CD4-positive, alpha-beta T cell treated with Interferon alpha-2 for 1 hour (primary cell): ENCODE measurements around the gene VPS45.
A peak's percentile ranks its signal among the peaks of the same experiment; 100 is the strongest.
"Not testable (repeated sequence)": the region's sequence is repeated elsewhere in the genome, so short reads cannot be mapped to it uniquely, and the experiment has no call there.

Experiments used
- DNase-seq, 2 donors: peaks; one replicate each; pipeline ENCODE4 v3.0.0-alpha.2; 2020 to 2022

Gene VPS45

DNA sequence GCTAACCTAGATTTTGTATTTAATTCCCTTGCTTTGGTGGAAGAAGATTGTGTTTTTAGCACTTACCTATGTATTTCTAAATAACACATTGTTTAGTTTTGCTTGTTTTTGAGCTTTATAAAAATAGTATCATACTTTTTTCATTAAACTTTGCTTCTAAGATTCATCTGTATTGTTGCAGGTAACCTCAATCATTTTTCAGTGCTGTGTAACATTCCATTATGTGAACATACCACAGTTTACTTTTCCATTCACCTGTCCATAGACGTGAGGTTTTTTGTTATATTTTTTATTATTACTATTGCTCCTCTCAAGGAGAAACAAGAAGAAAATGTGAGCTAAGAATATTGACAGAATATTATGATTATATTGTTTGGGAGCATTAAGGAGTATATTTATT lies 67.0 kb downstream of the VPS45 start:
- no peak for DNase-seq

DNA sequence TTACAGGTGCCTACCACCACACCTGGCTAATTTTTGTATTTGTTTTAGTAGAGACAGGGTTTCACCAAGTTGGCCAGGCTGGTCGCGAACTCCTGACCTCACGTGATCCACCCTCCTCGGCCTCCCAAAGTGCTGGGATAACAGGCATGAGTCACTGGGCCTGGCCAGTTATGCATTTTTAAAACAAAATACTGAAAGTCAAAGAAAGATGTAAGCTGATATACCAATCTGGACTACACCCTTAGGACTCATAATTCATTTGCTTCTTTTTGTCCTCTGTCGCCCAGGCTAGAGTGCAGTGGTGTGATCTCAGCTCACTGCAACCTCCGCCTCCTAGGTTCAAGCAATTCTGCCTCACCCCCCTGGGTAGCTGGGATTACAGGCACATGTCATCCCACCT lies 67.8 kb downstream of the VPS45 start:
- DNase-seq, result not testable (repeated sequence)

DNA sequence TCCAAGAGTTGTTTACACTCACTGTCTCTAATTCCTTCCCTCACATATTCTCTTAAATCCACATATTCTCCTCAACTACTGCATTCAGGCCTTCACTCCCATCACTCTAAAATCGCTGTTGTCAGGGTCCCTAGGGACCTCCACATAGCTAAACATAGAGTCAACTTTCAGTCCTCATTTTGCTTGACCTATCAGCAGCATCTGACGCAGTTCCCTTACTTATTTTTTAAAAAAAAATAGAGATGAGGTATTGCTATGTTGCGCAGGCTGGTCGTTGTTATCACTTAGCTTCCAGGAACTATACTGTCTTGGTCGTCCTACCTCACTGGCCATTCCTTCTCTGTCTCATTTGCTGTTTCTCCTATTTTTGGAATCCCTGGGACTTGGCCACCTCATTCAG lies 70.5 kb downstream of the VPS45 start:
- no peak for DNase-seq

DNA sequence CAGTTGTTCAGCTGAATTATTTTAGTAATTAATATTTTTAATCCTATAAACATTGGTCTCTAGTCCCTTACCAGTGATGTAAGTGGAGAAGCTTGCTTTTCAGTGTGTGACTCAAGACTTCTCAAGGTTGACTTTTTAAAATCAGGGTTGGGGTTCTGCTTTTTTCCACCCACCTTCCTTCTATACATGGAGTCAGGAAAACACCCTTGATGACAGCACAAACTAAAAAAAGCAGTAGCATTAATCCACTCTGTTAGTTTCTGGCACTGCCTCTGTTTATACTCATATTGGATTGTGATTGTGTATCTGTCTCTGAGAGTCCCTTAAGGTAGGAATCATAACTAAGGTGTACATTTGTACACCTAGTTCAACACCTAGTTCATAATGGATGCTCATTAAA lies 73.9 kb downstream of the VPS45 start:
- no peak for DNase-seq

DNA sequence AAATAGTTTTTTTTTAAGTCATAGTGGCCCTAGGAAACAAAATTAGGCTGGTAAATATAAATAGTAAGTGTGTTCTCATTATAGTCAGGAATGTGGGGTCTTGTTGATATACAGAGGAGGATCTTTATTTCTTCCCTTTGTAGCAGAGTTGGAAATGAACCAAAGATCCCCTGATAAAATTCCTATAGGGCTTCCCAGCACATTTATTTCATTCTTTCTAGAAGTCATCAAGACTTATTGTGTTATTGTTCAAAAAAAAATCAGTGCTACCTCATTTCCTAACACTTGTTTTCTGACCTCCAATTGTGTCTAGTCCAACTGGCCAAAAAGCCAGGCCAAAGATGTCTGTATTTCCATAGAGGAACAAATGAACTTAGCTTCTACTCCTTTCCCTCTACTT lies 74.5 kb downstream of the VPS45 start:
- DNase-seq, result no peak

DNA sequence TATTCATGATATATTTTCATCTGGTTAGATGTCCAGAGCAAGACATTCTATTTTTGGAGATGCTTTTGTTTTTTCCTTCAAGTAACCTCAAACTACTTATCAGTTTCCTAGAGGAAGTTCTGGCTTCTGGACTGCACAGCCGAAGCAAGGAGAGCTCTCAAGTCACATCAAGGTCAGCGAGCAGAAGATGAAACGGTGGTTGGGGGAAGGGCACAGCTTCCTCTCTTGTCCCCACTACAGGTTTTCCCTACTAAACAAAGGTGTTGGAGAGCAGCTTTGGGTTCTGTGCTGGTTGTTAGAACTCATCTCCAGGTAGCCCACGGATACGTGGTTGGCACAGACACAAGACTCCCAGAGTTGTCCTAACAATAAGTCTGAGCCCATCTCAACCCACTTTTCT lies 77.0 kb downstream of the VPS45 start:
- no peak for DNase-seq

DNA sequence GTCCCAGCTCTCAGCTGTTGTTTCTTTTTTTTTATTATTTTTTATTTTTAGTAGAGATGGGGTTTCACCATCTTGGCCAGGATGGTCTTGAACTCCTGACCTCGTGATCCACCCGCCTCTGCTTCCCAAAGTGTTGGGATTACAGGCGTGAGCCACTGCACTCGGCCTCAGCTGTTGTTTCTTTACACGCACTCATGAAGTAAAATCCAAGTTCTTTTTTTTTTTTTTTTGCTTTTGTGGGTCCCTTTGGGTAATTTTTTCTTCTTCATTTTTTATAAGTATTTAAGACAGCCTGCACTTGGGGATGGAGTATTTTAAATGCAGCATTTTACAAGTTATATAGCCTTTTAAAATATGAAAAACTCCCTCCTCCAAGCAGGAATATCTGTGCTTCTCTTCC lies 78.4 kb downstream of the VPS45 start:
- not testable (repeated sequence) for DNase-seq

DNA sequence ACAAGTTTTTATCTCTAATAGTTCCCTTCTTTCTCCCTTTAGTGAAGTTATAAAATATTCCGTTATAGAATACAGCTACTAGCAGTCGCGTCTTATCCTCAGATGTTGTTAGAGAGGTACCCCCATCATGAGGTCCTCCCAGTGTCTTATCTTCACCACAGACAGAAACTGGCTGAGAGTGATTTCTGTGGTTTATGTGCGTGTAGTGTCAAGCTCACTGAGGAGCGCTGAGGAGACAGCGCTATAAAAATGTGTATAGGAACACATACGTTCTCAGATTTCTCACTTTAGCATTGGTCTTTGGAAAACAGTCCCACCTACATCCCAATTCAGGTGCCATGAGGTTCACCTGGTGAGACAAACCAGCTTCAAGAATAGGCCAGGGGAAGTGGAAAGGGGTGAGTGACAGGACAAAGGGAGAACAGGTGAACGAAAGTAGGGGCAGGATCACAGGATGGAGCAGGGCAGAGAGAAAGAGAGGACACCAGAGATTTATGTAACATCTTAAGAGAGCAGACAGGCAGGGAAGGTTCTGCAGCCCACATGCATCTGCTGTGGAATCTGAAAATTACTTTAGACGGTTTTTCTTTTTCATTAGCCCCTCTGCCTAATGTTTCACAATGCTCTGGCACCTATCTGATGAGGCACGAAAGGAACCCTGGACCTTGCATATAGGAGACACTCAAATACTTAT lies 79.4 kb downstream of the VPS45 start:
- no peak for DNase-seq

DNA sequence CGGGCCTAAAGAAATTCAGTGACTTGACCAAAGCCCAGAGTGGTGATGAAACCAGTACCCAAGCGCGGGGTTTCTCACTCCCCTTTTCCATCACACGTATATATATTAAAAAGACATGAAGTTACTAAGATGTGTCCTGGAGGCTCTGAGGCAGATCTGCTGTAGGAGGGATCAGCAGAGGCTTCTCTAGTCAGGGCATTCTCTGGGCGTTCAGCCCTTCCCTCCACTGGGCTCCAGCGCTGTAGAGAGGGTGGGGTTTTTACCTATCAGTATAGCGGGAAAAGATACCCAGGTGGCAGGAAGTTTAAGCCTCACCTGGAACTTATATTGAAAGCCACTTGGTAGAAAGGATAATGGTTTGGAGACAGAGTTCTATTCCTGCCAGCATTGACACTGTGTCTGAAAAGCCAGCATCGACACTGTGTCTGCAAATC lies 81.3 kb downstream of the VPS45 start:
- DNase-seq, result no peak

DNA sequence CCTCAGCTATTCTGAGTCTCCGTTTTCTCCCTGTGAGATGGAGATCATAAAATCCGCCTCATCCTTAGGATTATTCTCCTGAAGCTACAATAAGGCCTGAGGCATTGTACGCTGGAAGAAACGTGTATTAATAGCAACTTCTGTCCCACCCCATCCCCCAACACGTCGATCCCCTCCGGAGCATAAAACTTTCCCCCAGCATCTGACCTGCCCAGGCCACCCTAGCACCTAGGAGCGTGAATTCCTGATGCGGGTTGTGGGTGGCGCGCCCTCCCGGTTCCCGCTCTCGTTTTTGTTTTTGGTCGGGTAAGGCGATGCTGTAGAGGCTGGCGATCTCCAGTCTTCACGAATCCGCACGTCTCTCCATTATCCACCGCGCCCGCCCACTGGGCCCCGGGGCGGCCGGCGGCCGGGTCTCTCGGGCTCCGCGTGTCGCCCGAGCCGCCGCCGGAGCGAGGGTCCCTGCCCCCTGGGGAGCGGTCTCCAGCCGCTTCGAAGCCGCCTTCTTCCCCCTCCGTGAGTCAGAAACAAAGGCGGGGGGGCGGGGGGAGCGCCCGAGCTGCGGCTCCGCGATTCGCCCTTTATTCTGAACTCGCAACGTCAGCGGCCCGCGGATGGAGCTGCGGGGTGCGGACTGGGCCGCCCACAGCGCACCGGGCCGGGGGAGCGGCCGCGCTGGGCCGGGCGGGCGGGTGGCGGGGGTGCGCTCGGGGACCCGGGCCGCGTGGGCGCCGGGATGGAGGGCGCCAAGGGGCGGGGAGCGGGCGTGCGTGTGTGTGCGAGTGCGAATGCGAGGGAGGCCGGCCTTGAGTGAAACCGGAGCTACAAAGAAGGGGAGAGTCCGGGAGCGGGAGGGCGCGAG lies 81.9 kb downstream of the VPS45 start, which contains the start of gene PLEKHO1:
Gene PLEKHO1 (plus strand): TSS at position 646 of the 862 bp plus-strand sequence. CDS start 342 bp downstream, outside the sequence.
- DNase-seq, result peak; percentile 82 to 86

DNA sequence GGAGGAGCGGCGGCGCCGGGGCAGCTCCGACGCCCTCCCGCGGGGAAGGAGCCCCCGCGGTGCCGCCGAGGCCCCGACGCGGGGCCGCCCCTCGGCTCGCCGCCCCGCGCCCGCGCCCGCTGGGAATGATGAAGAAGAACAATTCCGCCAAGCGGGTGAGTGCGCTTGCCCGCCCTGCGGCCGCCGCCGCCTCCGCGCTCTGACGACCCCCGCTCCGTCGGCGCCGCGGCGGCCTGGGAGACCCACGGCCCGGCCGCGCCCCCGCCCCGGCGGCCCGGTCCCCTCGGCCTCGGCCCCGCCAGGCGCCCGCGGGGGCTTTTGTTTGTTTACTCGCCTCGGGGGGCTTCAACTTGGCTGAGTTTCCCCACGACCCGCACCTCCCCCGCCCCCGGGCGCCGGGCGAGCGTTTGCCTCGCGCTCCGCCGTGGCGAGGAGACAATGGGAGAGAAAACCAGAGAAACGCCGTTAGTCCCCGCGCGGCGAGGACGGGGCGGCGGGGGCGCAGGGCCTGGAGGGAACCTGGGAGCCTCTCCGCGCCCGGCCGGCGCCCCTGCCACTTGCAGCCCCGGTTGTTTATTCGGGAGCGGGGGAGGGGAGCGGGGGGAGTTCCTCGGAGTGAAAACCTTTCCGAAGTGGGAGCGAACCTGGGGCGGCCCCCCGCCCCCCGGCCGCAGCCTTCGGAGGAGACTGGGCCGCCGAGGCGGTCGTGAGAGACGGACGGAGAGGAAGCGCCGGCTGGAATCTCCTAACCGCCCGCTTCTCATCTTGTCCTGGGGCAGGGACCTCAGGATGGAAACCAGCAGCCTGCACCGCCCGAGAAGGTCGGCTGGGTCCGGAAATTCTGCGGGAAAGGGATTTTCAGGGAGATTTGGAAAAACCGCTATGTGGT lies 82.8 kb downstream of the VPS45 start:
- DNase-seq, result no peak

DNA sequence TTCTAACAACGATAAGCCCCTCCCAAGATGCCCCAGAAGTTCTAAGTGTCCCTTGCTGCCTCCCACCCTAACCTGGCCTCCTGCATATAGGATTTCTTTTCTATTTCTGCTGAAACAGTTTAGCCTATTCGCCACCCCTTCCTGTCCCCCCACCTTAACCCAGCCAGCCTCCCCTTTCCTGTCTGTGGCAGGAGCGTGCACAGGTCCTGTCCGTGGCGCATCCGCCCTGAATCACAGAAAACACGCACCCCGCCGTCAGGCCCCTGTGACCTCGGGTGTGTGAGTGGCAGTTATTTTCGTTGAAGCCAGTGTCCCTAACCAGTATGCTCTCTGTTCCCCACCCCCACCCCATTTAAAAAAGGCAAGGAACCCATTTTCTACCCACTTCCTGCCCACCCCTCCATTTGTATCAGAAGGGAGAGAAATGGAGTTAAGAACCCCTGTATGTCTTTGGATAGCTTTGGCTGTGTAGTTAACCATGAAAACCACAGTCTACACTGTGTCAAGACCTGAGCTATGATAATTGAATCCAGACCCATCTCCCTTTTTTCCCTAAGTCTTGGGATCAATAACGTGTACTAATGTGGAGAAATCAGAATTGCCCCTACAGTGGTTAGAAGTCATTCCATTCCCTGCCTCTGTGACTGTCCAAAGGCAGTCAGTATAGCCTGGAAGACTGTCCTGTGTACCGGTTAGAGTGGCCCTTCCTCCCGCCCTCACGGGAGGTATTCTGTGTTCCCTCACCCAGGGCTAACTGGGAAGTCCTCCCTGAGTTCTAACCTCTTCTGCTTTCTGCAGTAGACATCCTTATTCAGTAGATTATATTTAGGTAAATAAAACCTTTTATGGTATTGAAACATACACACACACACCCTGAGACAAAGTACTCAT lies 84.0 kb downstream of the VPS45 start:
- DNase-seq, result peak; percentile 74 to 83

DNA sequence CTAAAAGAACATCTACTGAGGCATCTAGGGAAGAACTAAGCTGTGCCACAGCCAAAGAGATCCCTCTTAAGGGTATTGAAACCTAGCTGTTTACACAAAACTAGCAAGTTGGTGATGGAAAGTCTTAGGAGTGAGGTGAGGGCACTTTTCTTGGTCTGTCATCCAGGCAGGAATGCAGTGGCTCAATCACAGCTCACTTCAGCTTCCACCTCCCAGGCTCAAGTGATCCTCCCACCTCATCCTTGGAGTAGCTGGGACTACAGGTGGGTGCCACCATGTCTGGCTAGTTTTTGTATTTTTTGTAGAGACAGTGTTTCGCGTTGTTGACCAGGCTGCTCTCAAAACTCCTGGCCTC lies 84.6 kb downstream of the VPS45 start:
- DNase-seq, result no peak

DNA sequence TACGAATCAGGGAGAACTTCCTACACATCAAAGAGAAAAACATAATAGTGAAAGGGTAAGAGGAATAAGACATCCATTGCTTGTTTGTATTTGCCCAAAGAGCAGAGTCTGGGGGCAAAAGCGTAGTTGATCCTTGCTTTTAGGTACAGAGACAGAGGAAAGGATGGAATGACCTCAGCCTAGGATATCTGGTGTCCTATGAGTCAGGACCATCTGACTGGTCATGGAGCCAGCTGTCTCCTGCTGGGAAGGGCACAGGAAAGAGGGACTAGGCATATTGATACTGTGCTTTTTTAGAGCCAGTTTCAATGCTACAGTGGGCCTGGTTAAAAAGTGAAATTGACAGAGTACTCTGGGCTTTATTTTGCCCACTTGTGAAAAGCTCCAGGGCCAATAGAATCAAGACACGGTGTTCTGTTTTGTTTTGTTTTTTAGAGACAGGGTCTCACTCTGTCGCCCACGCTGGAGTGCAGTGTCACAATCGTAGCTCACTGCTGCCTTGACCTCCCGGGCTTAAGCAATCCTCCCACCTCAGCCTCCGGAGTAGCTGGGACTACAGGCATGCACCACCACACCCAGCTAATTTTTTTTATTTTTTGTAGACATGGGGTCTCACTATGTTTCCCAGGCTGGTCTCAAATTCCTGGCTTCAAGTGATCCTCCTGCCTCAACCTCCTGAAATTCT lies 85.3 kb downstream of the VPS45 start:
- no peak for DNase-seq

DNA sequence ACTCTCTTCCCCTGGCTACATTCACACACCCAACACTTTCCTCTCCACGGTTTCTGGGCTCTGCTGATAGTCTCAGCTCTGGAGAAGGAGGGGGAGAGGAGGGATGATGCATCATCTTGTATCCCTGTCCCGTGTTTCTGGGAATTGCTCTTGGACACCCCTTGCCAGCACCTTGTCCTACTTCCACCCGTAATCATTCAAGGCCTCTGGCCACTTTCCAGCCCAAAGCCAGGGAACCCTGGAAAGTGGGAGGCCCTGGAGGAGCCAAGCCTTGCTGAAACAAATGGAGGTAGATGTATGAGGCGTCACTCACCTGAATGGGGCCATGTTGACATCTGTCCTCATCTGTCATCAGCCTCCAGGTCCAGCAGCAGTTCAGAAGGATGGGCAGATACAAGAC lies 86.6 kb downstream of the VPS45 start:
- no peak for DNase-seq

DNA sequence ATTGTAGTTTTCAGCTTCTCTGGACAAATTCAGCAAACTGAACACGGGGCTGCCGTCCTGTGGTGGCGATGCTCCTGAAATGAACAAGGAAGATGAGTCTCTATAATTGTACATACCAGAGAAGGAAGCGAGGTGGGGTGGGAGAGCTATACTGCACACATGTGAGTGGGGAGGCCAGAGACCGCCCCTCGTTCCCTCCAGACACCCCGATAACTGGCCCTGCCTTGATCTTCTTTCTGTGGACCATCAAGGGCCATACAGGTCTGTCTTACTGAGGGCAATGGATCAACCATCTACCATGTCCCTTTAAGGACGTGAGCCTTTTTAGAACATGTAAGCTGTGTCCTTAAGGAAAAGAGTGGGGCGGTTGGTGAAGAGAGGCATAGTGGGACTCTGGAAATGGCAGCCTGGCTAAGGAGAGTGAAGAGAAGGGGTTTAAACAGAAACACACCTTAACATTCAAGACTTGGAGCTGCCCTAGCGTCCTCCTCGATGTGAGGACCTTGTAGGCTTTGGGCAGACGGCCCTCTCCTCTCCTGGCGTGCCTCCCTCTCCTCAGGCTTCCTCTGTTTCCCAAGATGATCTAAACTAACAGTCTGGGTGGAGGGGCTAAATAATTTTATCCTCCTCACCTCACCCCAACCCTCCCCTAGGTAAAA lies 88.0 kb downstream of the VPS45 start:
- no peak for DNase-seq

DNA sequence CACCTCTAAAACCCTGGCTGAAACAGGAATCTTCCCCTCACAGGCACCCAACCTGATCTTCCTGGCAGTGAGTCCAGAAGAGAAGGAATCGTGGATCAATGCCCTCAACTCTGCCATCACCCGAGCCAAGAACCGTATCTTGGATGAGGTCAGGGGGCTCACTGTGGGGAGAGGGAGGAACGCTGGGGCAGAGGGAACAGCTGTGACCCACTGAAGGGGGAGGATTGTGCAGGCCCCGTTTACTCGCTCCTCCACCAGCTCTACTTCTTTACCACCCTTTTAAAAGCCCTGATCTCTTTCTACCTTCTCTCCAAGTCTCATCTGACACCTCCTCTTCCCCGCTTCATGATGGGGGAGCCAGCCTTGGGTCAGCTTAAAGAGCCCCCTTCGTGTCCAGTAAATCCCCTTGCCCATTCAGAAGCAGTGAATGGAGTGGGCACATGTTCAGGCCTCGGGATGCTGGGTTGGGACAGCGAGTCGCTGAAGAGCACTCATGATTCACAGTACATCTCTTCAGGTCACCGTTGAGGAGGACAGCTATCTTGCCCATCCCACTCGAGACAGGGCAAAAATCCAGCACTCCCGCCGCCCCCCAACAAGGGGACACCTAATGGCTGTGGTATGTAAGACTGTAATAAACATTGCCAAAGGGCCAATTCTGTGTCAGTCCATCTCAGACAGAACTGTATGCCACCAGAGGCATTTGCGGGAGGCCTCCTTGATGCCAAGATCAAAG lies 89.5 kb downstream of the VPS45 start:
- DNase-seq, result no peak

DNA sequence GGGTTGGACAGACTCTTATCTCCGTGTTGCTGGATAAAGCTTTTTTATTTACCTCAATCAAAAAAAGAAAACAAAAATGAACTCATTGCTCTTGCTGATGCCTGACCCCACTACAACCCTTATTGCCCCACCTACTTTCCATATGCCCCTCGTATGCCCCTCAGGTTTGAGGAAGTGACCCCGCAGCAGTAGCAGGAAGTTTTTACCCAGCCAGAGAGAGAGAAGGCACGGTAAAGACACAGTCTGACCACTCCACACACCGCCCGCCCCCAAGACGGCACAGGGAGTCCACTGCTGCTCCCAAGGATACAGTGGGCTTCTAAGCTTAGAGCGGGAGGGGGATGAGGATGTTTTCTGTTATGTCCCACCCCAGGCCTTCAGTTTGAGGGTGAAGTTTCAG lies 92.0 kb downstream of the VPS45 start:
- DNase-seq, result peak in 1 of 2 donors; percentile 61

DNA sequence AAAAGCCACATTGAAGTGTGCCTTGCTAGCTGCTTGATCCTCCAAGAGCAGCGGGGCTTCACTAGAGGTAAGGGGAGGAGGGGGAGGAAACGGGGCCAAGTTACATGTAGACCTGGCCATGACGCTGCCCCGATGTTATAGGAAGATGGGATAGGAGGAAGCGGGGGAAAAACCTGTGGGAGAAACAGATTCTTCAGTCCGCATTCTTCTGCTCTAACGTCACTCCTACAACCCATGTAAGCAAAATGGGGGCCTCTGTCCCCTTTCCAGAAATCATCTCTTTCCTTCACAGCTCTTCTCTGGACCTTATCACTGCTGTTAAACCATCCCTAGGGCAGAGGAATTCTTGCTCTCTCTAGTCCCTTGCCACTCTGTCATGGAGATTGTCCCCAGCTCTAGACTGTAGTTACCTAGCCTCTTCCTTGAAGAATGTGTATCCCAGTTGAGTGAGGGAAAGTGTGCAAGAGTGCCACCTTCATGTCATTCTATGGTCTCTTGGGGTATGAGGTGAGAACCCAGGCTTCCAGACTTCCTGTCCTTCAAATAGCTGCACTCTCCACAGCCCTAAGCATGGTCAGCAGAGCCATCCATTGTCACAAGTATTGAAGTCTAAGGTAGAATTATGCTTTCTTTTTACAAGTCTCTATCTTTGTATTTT lies 93.5 kb downstream of the VPS45 start:
- DNase-seq, result no peak
